ENCODE data around the gene CGRRF1. TPM values are rescaled to one million over a fixed set of nuclear protein-coding genes. Genes with fewer than 3 reads are reported as not detected.

CGRRF1 gene
- polyA plus RNA-seq, 1 of the 3 experiments (the other 2 are of a cell fraction): 6.4 TPM

DNA sequence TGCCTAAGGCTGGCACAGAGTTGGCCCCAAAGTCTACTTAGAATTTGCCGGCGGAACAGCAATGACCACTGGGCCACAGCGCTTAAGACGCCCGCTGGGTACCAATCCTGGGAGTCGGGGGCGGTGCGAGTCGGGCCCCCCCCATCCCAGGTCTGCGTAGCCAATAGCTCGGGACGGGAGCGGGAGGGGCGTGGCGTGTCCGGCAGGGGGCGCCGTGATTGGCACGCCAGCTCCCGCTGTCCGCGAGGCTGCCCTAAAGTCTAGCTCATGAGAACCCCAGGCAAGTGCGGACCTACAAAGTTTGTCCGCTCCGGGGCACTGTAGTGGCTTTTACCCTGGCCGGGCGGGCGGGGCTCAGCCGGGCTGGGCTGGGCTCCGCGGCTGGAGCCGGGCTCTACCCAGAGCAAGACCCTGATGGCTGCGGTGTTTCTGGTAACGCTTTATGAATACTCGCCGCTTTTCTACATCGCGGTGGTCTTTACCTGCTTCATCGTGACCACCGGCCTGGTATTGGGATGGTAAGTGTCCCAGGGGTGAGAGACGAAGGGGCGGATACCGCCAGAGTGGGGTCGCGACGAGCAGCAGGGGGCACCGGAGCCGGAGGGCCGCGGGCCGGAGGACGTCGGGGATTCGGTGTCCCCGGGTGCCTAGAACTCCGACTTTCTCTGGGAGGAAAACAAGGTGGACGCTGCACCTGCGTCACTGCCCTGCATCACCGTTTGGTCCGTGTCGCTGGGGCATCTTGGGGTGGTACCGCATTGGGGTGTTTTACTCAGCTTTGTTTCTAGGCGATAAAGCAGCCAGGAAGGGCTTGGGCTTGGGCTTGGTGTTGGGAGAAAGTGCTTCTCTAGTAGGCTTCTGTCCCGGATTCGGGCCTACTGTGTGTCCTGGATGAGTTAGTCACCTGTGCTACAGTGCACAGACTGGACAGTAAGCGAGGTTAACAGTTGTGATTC lies at the start of gene CGRRF1 (continued):
- TF ChIP-seq EZH2phosphoT487 (IDR thresholded peaks at IDR 0.05; ENCODE audit: borderline replicate concordance, low read depth) (no peak), MXI1 (IDR thresholded peaks at IDR 0.05; ENCODE audit: low read depth, low read length) (peak; percentile 66; the same call in 1 of the 2 replicates), TEAD4 (IDR thresholded peaks at IDR 0.05; ENCODE audit: borderline replicate concordance, insufficient read depth) (no peak), TCF12 (IDR thresholded peaks at IDR 0.05) (no peak), NRF1 (IDR thresholded peaks at IDR 0.05; ENCODE audit: low read depth, low read length) (no peak), GABPA (IDR thresholded peaks at IDR 0.05; ENCODE audit: low read depth) (no peak), YY1 (IDR thresholded peaks at IDR 0.05; ENCODE audit: low read depth) (0 out of 2 replicates have a peak, but pooled peaks have one; percentile 21)
- TF ChIP-seq, protein P1, sequence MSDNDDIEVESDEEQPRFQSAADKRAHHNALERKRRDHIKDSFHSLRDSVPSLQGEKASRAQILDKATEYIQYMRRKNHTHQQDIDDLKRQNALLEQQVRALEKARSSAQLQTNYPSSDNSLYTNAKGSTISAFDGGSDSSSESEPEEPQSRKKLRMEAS (IDR thresholded peaks at IDR 0.05; ENCODE audit: low read depth): peak; percentile 69; the same call in 1 of the 2 replicates
- TF ChIP-seq, protein P2, sequence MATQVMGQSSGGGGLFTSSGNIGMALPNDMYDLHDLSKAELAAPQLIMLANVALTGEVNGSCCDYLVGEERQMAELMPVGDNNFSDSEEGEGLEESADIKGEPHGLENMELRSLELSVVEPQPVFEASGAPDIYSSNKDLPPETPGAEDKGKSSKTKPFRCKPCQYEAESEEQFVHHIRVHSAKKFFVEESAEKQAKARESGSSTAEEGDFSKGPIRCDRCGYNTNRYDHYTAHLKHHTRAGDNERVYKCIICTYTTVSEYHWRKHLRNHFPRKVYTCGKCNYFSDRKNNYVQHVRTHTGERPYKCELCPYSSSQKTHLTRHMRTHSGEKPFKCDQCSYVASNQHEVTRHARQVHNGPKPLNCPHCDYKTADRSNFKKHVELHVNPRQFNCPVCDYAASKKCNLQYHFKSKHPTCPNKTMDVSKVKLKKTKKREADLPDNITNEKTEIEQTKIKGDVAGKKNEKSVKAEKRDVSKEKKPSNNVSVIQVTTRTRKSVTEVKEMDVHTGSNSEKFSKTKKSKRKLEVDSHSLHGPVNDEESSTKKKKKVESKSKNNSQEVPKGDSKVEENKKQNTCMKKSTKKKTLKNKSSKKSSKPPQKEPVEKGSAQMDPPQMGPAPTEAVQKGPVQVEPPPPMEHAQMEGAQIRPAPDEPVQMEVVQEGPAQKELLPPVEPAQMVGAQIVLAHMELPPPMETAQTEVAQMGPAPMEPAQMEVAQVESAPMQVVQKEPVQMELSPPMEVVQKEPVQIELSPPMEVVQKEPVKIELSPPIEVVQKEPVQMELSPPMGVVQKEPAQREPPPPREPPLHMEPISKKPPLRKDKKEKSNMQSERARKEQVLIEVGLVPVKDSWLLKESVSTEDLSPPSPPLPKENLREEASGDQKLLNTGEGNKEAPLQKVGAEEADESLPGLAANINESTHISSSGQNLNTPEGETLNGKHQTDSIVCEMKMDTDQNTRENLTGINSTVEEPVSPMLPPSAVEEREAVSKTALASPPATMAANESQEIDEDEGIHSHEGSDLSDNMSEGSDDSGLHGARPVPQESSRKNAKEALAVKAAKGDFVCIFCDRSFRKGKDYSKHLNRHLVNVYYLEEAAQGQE (IDR thresholded peaks at IDR 0.05; ENCODE audit: low read depth, low read length): peak; percentile 34

DNA sequence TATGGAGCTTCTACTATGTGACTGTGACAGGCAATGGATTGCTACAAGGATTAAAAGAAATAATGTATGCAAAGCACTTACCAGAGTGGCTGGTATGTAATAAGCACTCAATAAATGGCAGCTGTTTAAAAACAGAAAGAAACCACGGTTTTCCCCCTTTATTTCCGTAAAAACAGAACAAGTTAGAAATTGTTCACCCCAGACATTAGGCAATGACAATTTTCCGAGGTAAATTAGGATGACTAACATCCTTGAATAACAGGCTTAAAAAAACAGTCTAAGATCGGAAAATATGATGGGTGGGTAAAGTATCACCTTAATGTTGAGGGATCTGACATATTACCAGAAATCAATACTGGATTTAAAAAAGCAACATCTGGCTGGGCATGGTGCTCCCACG lies 47.7 kb upstream of the CGRRF1 start:
- H3K4me1 ChIP-seq (ENCODE audit: control insufficient read depth in 1 of 2, insufficient read depth in 2 of 2, low read depth in 1 of 2, low read length in 1 of 2): no peaks in the 10 kb centered on the region
- no peaks in the 10 kb centered on the region for H4K20me1 ChIP-seq (ENCODE audit: insufficient read depth)
- no peaks in the 10 kb centered on the region for H3K9me2 ChIP-seq
- 47% methylated on average over 5 of the region's 5 CpGs for WGBS (ENCODE audit: low lambda C conversion rate)
- CTCF ChIA-PET: interaction anchor here (1.2 to 1.3 kb wide), 2 partner anchors 25 to 26 kb away, joined by 3 to 5 read pairs; partner anchors contain the start of gene GMFB
- DNase-seq: no peak
- H3K27me3 ChIP-seq (ENCODE audit: insufficient read depth): no peaks in the 10 kb centered on the region
- H2AFZ ChIP-seq (ENCODE audit: low read depth): no peak overlapping the region
- POLR2A ChIA-PET: no interaction called here
- no peak overlapping the region for H3K4me3 ChIP-seq (ENCODE audit: low read depth in 2 of 2, low read length in 1 of 2)
- no peak overlapping the region for H3K27ac ChIP-seq (ENCODE audit: low read depth in 2 of 2, low read length in 1 of 2)
- no peaks in the 10 kb centered on the region for H3K79me2 ChIP-seq (ENCODE audit: insufficient read depth)
- H3K9ac ChIP-seq: no peak overlapping the region
- no peaks in the 10 kb centered on the region for H3K36me3 ChIP-seq (replicated peaks in 1 of 2; ENCODE audit: control insufficient read depth in 1 of 2, insufficient read depth in 2 of 2, low read length in 1 of 2)
- no peaks in the 10 kb centered on the region for H3K9me3 ChIP-seq
- H3K4me2 ChIP-seq: no peak overlapping the region
- TF ChIP-seq GATA2 (CRISPR knock-in tag; IDR thresholded peaks at IDR 0.05) (no peak), MXI1 (IDR thresholded peaks at IDR 0.05; ENCODE audit: low read depth, low read length) (no peak), ELF1 (IDR thresholded peaks at IDR 0.05) (no peak)
- H3F3A ChIP-seq (replicated peaks; ENCODE audit: insufficient read depth): no peaks in the 10 kb centered on the region
